ES-I3 (cell line): ENCODE data around the gene PCED1B.

Experiments
- H3K36me3 ChIP-seq: 2 replicates; pipeline ENCODE4 v1.6.1; 2013; ENCODE audit warnings: mild to moderate bottlenecking, low read length, control low read depth, moderate library complexity; ENCODE audit not compliant: insufficient read depth
- H3K4me1 ChIP-seq: 2 replicates; pipeline ENCODE4 v1.6.1; 2013; ENCODE audit warnings: mild to moderate bottlenecking, control low read depth, low read length; ENCODE audit not compliant: insufficient read depth
- H3K9ac ChIP-seq: 2 replicates; pipeline ENCODE4 v1.6.1; 2013; ENCODE audit warnings: low read depth, mild to moderate bottlenecking, low read length, moderate library complexity
- H3K9me3 ChIP-seq: 2 replicates; pipeline ENCODE4 v1.6.1; 2013; ENCODE audit warnings: mild to moderate bottlenecking, low read length, moderate library complexity; ENCODE audit not compliant: control insufficient read depth, insufficient read depth

Gene PCED1B

DNA sequence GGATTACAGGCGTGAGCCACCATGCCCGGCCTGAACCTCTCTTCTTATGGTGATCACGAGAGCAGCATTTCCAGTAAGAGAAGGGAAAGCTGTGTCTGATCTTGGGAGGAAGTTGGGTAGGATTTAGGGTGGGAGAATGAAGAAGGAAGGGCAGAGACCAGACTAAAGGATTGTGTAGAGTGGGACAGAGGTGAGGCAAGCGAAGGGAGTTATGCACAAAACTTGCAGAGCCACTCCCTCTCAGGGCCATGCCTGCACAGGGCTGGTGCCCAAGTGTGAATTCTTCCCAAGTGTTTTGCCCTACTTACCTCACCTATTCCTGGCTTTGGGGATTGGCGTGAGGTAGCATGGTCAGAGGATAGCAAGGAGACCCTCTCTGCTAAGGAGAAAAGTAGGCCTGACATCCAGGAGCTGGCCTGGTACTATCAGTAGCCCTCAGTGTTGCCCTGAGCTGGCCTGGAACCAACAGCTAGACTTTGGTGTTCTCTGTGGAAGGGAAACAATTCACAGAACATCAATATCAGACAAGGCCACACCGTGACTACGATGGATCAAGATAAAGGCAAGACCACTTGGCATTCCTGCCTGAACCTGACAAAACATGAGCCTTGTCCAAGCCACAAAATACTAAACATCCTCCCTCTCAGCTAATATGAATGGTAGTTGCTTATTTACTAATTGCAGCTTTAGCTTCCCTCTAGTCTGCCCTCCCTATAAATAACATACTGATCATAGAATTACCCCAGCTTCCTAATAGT lies 201.3 kb downstream of the PCED1B start:
- no peaks in the 10 kb centered on the region for H3K9me3 ChIP-seq

GRCh38 chr12:47281667-47282171 lies 202.3 kb downstream of the PCED1B start:
- no peak overlapping the region for H3K9ac ChIP-seq
- H3K36me3 ChIP-seq, result no peaks in the 10 kb centered on the region
- H3K9me3 ChIP-seq, result no peaks in the 10 kb centered on the region
- H3K4me1 ChIP-seq, result peaks cover 12% of the 10 kb centered on the region

More for the DNA sequence above, 201.3 kb downstream of the PCED1B start:
- Histone ChIP-seq H3K9ac (no peak overlapping the region), H3K36me3 (no peaks in the 10 kb centered on the region), H3K4me1 (peaks cover 12% of the 10 kb centered on the region)

DNA sequence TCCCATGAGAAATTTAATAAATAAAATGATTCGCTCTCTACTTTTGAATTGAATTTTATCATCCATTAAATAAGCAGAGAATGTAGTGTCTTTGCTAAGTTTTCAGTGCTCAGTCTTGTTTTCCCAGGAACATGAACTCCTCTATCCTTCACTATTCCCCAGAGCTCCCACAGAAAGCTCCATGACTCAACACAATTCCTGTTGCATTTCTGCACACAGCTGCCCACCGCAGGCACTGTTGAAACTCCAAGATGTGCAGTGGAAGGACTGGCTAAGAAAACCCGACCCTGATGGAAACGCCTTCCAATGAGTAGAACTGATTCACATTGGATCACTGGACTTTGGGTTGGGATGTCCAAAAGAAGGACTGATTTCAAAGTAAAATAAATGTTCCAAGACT lies 202.8 kb downstream of the PCED1B start:
- no peaks in the 10 kb centered on the region for H3K9me3 ChIP-seq
- H3K36me3 ChIP-seq, result no peaks in the 10 kb centered on the region
- peaks cover 10% of the 10 kb centered on the region for H3K4me1 ChIP-seq
- H3K9ac ChIP-seq, result no peak overlapping the region
